ENCODE data around the gene INAFM1. TPM values are rescaled to one million over a fixed set of nuclear protein-coding genes. Genes with fewer than 3 reads are reported as not detected.

Gene INAFM1
- total and polyA plus RNA-seq, 9 of the 15 experiments (the other 6 are each of a cell fraction or from before 2014, with no cell fraction given): 0.71 to 30.9 (median 3.1) TPM

DNA sequence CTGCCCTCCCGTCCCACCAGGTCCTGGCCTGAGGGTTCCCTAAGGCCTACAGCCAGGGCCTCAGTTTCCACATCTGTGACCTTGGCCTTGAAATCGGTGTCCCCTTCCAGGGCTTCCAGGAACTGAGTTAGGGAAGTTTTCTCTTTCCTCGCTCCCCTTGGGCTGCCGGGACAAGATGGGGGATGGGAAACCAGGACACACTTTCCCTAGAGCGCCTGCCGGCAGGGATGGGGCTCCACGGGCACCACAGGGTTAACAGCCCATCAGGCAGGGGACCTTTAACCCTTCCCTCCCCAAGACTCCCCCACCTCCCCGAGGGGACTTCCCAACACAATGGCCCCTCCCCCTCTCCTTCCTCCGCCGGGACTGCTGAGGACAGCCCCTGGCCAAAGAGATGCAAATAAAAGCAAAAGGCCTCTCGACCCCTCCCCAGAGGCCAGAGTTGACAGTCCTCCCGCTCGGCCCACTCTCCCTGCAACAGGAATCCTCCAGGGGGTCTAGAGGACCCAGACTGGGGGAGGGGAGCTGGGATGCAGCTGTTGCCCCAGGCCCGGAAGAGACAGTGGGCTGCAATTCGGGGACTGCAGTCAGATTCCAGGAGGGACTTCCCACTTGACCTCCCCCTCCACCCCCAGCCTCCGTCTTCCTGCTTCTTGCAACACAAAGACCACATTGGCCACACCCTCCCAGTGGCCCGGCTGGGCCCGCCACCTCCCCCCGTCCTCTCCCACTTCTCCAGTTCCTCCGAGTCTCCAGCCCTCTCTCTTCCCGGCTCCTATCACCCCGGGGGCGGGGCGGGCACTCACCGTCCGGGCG, 47.1 kb upstream of the INAFM1 start (continued):
- TF ChIP-seq KLF1 (tag; IDR thresholded peaks at IDR 0.05) (peak; percentile 65; the same call in 1 of the 2 replicates), MTF1 (CRISPR knock-in tag; IDR thresholded peaks at IDR 0.05; ENCODE audit: borderline replicate concordance) (no peak), ZNF224 (CRISPR knock-in tag; IDR thresholded peaks at IDR 0.05) (no peak), RBBP5 (IDR thresholded peaks at IDR 0.05; ENCODE audit: borderline replicate concordance, insufficient read depth, low read length, poor library complexity, severe bottlenecking) (no peak), ZNF507 (tag; conservative IDR thresholded peaks at IDR 0.05) (no peak), KDM4B (IDR thresholded peaks at IDR 0.05; ENCODE audit: borderline replicate concordance in 2 of 2, low read depth in 1 of 2) (no peak; a peak in 2 of 4 replicates), ADNP (tag; IDR thresholded peaks at IDR 0.05) (peak; percentile 93), RCOR1 (IDR thresholded peaks at IDR 0.05; ENCODE audit: borderline replicate concordance in 1 of 2, low read depth in 2 of 2, low read length in 2 of 2) (peak; percentile 40 to 94; a peak in 3 of 4 replicates), ZNF12 (CRISPR knock-in tag; IDR thresholded peaks at IDR 0.05) (no peak), ZNF134 (CRISPR knock-in tag; conservative IDR thresholded peaks at IDR 0.05) (no peak), ZNF766 (CRISPR knock-in tag; conservative IDR thresholded peaks at IDR 0.05) (peak; percentile 44; the same call in 1 of the 2 replicates), CEBPB (tag; IDR thresholded peaks at IDR 0.05) (peak; percentile 98), PREB (CRISPR knock-in tag; IDR thresholded peaks at IDR 0.05) (no peak), NR4A1 (CRISPR knock-in tag; IDR thresholded peaks at IDR 0.05) (no peak), NR4A1 (tag; IDR thresholded peaks at IDR 0.05) (no peak), E2F5 (CRISPR knock-in tag; IDR thresholded peaks at IDR 0.05) (no peak), ZNF444 (CRISPR knock-in tag; IDR thresholded peaks at IDR 0.05) (0 out of 2 replicates have a peak, but pooled peaks have one; percentile 43), XRCC5 (IDR thresholded peaks at IDR 0.05; ENCODE audit: low read depth, low read length) (peak; percentile 53; the same call in 1 of the 2 replicates), AFF4 (CRISPR knock-in tag; IDR thresholded peaks at IDR 0.05) (no peak), HMBOX1 (IDR thresholded peaks at IDR 0.05) (no peak; the same call in 1 of the 2 replicates), SMAD2 (IDR thresholded peaks at IDR 0.05; ENCODE audit: low read depth, low read length) (no peak)

Data from K562 (cell line).